Mesenchymal stem cell (in vitro differentiated cells and primary cell): Measurements from ENCODE around the gene MAGED4B. TPM values are rescaled to one million over a fixed set of nuclear protein-coding genes. Genes with fewer than 3 reads are reported as not detected.
"Not testable (repeated sequence)": the region's sequence is repeated elsewhere in the genome, so short reads cannot be mapped to it uniquely, and the experiment has no call there.

Source experiments
- DNase-seq: peaks from one replicate; pipeline ENCODE4 v3.0.0-alpha.2; 2013
- H2AFZ ChIP-seq: one replicate; pipeline ENCODE4 v1.6.1; 2013; ENCODE audit warnings: low read depth, mild to moderate bottlenecking, control low read depth, inconsistent platforms, low read length, moderate library complexity
- H2AK5ac ChIP-seq: 2 replicates; pipeline ENCODE4 v1.6.1; 2013; ENCODE audit warnings: low read length, moderate library complexity, mild to moderate bottlenecking, inconsistent platforms; ENCODE audit not compliant: severe bottlenecking
- H2BK120ac ChIP-seq: one replicate; pipeline ENCODE4 v1.6.1; 2013; ENCODE audit warnings: low read depth, mild to moderate bottlenecking, inconsistent platforms, low read length, moderate library complexity
- H2BK12ac ChIP-seq, 2 experiments: one replicate each; pipeline ENCODE4 v1.6.1; 2013; ENCODE audit warnings: inconsistent platforms in 2 of 2, low read length in 2 of 2, mild to moderate bottlenecking in 2 of 2, moderate library complexity in 2 of 2, control low read depth in 1 of 2
- H2BK15ac ChIP-seq: one replicate; pipeline ENCODE4 v1.6.1; 2013; ENCODE audit warnings: mild to moderate bottlenecking, low read depth, inconsistent platforms; ENCODE audit not compliant: poor library complexity, severe bottlenecking
- H2BK5ac ChIP-seq: 2 replicates; pipeline ENCODE4 v1.6.1; 2013; ENCODE audit warnings: low read depth, mild to moderate bottlenecking, low read length, control low read depth, inconsistent platforms; ENCODE audit not compliant: poor library complexity, severe bottlenecking
- H3K14ac ChIP-seq, 2 experiments: one replicate each; pipeline ENCODE4 v1.6.1; 2013; ENCODE audit warnings: inconsistent platforms in 2 of 2, low read length in 2 of 2, control low read depth in 1 of 2, mild to moderate bottlenecking in 1 of 2, moderate library complexity in 1 of 2
- H3K18ac ChIP-seq, 2 experiments: one replicate each; pipeline ENCODE4 v1.6.1; 2013; ENCODE audit warnings: inconsistent platforms in 2 of 2, low read length in 2 of 2, control low read depth in 1 of 2, low read depth in 1 of 2, mild to moderate bottlenecking in 1 of 2
- H3K23ac ChIP-seq, 2 experiments: one replicate each; pipeline ENCODE4 v1.6.1; 2013; ENCODE audit warnings: inconsistent platforms in 2 of 2, low read length in 2 of 2, mild to moderate bottlenecking in 2 of 2, moderate library complexity in 2 of 2, control low read depth in 1 of 2
- H3K27ac ChIP-seq: 2 replicates; pipeline ENCODE4 v1.5.1; 2013; ENCODE audit warnings: mild to moderate bottlenecking, moderate library complexity, low read length, control low read depth, inconsistent platforms; ENCODE audit not compliant: poor library complexity, severe bottlenecking
- H3K27me3 ChIP-seq, 2 experiments: 2 replicates each; pipeline versions ENCODE4 v1.6.1 to v1.7.0; 2013; ENCODE audit warnings: low read length in 2 of 2, mild to moderate bottlenecking in 2 of 2, moderate library complexity in 2 of 2, control low read depth in 1 of 2, inconsistent platforms in 1 of 2; ENCODE audit not compliant: control insufficient read depth in 1 of 2, insufficient read depth in 1 of 2
- H3K36me3 ChIP-seq, 2 experiments: 2 replicates each; pipeline versions ENCODE4 v1.6.1 to v1.7.0; 2013; ENCODE audit warnings: low read length in 2 of 2, control low read depth in 1 of 2, inconsistent platforms in 1 of 2, low read depth in 1 of 2, mild to moderate bottlenecking in 1 of 2; ENCODE audit not compliant: insufficient read depth in 2 of 2, control insufficient read depth in 1 of 2
- H3K4ac ChIP-seq, 2 experiments: one replicate each; pipeline ENCODE4 v1.6.1; 2013; ENCODE audit warnings: inconsistent platforms in 2 of 2, low read length in 2 of 2, mild to moderate bottlenecking in 2 of 2, moderate library complexity in 2 of 2, control low read depth in 1 of 2, low read depth in 1 of 2
- H3K4me1 ChIP-seq: 2 replicates; pipeline ENCODE4 v1.6.1; 2013; ENCODE audit warnings: low read depth, low read length, control low read depth; ENCODE audit not compliant: control insufficient read depth, insufficient read depth
- H3K4me2 ChIP-seq: 2 replicates; pipeline ENCODE4 v1.6.1; 2013; ENCODE audit warnings: low read length, mild to moderate bottlenecking, inconsistent platforms; ENCODE audit not compliant: poor library complexity, severe bottlenecking
- H3K4me3 ChIP-seq, 2 experiments: 2 replicates each; pipeline versions ENCODE4 v1.5.1 to v1.7.0; 2013; ENCODE audit warnings: low read length in 2 of 2, mild to moderate bottlenecking in 2 of 2, control low read depth in 1 of 2, low read depth in 1 of 2; ENCODE audit not compliant: insufficient read depth in 1 of 2
- H3K79me1 ChIP-seq: replicated peaks from 2 replicates; pipeline ENCODE4 v1.6.1; 2013; ENCODE audit warnings: mild to moderate bottlenecking, control low read depth, low read length, inconsistent platforms; ENCODE audit not compliant: poor library complexity, severe bottlenecking
- H3K9ac ChIP-seq: 2 replicates; pipeline ENCODE4 v1.7.0; 2013; ENCODE audit warnings: mild to moderate bottlenecking, low read length, moderate library complexity
- H3K9me3 ChIP-seq: 2 replicates; pipeline ENCODE4 v1.7.0; 2013; ENCODE audit warnings: mild to moderate bottlenecking, low read length; ENCODE audit not compliant: control insufficient read depth
- H4K8ac ChIP-seq: one replicate; pipeline ENCODE4 v1.6.1; 2013; ENCODE audit warnings: inconsistent platforms, mild to moderate bottlenecking, low read length, moderate library complexity
- H4K91ac ChIP-seq: one replicate; pipeline ENCODE4 v1.6.1; 2013; ENCODE audit warnings: mild to moderate bottlenecking, low read length, inconsistent platforms
- WGBS: methylation state at CpG from one replicate; pipeline ENCODE4 v1.1.7; 2013; ENCODE audit warnings: mixed read lengths; 5-methylcytosine and 5-hydroxymethylcytosine counted together
- polyA plus RNA-seq, 2 experiments: library from polyadenylated mRNA; stranded (reverse); fragments of 200-250 nt; gene quantifications; one replicate each; pipeline ENCODE4 v1.2.3, GENCODE V29; 2013

The MAGED4B gene
- polyA plus RNA-seq (2013, experiment 1 of 2), result 107 TPM
- polyA plus RNA-seq (2013, experiment 2 of 2), result 109 TPM

- not testable (repeated sequence) for H3K9ac ChIP-seq, H3K4ac ChIP-seq, H4K91ac ChIP-seq, H2BK15ac ChIP-seq, H3K23ac ChIP-seq, H2AK5ac ChIP-seq, H2BK12ac ChIP-seq, H3K4me2 ChIP-seq, H3K36me3 ChIP-seq, H3K9me3 ChIP-seq, H3K4me1 ChIP-seq, H3K27me3 ChIP-seq, H3K4me3 ChIP-seq, H4K8ac ChIP-seq, H3K27ac ChIP-seq, H2BK5ac ChIP-seq, H2BK120ac ChIP-seq, H3K79me1 ChIP-seq, H2AFZ ChIP-seq, H3K14ac ChIP-seq, DNase-seq, H3K18ac ChIP-seq
- no CpG with 5 or more reads among the region's 56 CpGs for WGBS
Observed at GRCh38 chrX:52068666-52069640, at the start of gene MAGED4B. Gene MAGED4B (minus strand): TSS chrX:52069183. CDS start chrX:52068172, 1,011 bp downstream.

- H3K27me3 ChIP-seq, result peaks cover 0 to 9% of the 10 kb centered on the region in 2 experiments
- H2BK5ac ChIP-seq, result no peak overlapping the region
- H2BK15ac ChIP-seq, result no peak overlapping the region
- H3K79me1 ChIP-seq, result no peaks in the 10 kb centered on the region
- H3K18ac ChIP-seq, result no peak overlapping the region
- no peak overlapping the region for H2BK12ac ChIP-seq
- no peak overlapping the region for H3K4me3 ChIP-seq
- H3K4me2 ChIP-seq, result no peak overlapping the region
- H3K4ac ChIP-seq, result no peak overlapping the region
- H2AFZ ChIP-seq, result no peak overlapping the region
- H4K91ac ChIP-seq, result no peak overlapping the region
- H3K14ac ChIP-seq, result no peak overlapping the region
- no peaks in the 10 kb centered on the region for H3K36me3 ChIP-seq
- H3K27ac ChIP-seq, result no peak overlapping the region
- H3K4me1 ChIP-seq, result no peaks in the 10 kb centered on the region
- no peak for DNase-seq
- no peaks in the 10 kb centered on the region for H3K9me3 ChIP-seq
- no CpG with 5 or more reads among the region's 3 CpGs for WGBS
- no peak overlapping the region for H3K9ac ChIP-seq
- H2BK120ac ChIP-seq, result no peak overlapping the region
- no peak overlapping the region for H3K23ac ChIP-seq
- H4K8ac ChIP-seq, result no peak overlapping the region
- no peak overlapping the region for H2AK5ac ChIP-seq
Observed at GRCh38 chrX:52118262-52118661, 49.3 kb upstream of the MAGED4B start.

GRCh38 chrX:52082578-52082977, 13.6 kb upstream of the MAGED4B start:
- no peak overlapping the region for H3K27ac ChIP-seq
- peak; percentile 31 for DNase-seq
- H4K91ac ChIP-seq, result no peak overlapping the region
- H2BK12ac ChIP-seq, result no peak overlapping the region
- WGBS, result 70% methylated on average over 3 of the region's 4 CpGs
- H2BK5ac ChIP-seq, result no peak overlapping the region
- H3K18ac ChIP-seq, result no peak overlapping the region
- no peak overlapping the region for H3K14ac ChIP-seq
- H2BK15ac ChIP-seq, result no peak overlapping the region
- no peaks in the 10 kb centered on the region for H3K79me1 ChIP-seq
- no peak overlapping the region for H3K9ac ChIP-seq
- no peak overlapping the region for H3K23ac ChIP-seq
- H2AFZ ChIP-seq, result no peak overlapping the region
- H2AK5ac ChIP-seq, result no peak overlapping the region
- peaks cover 0 to 5% of the 10 kb centered on the region in 2 experiments for H3K27me3 ChIP-seq
- H3K4me3 ChIP-seq, result no peak overlapping the region
- no peak overlapping the region for H3K4ac ChIP-seq
- no peaks in the 10 kb centered on the region for H3K4me1 ChIP-seq
- H3K36me3 ChIP-seq, result no peaks in the 10 kb centered on the region
- H3K9me3 ChIP-seq, result peaks cover 20% of the 10 kb centered on the region
- no peak overlapping the region for H3K4me2 ChIP-seq
- no peak overlapping the region for H2BK120ac ChIP-seq
- no peak overlapping the region for H4K8ac ChIP-seq

- no peak for DNase-seq
- no peaks in the 10 kb centered on the region for H3K79me1 ChIP-seq
- H3K23ac ChIP-seq, result no peak overlapping the region
- H3K14ac ChIP-seq, result no peak overlapping the region
- no peak overlapping the region for H3K9ac ChIP-seq
- H3K4me1 ChIP-seq, result no peaks in the 10 kb centered on the region
- H3K18ac ChIP-seq, result no peak overlapping the region
- no peak overlapping the region for H3K27ac ChIP-seq
- H2BK12ac ChIP-seq, result no peak overlapping the region
- no peak overlapping the region for H2AFZ ChIP-seq
- H3K4me2 ChIP-seq, result no peak overlapping the region
- no peaks in the 10 kb centered on the region for H3K36me3 ChIP-seq
- WGBS, result 100% methylated on average over 1 of the region's 1 CpG
- H2BK15ac ChIP-seq, result no peak overlapping the region
- peaks cover 8% of the 10 kb centered on the region for H3K9me3 ChIP-seq
- H2AK5ac ChIP-seq, result no peak overlapping the region
- H3K4ac ChIP-seq, result no peak overlapping the region
- peaks cover 0 to 7% of the 10 kb centered on the region in 2 experiments for H3K27me3 ChIP-seq
- H3K4me3 ChIP-seq, result no peak overlapping the region
- H2BK120ac ChIP-seq, result no peak overlapping the region
- no peak overlapping the region for H4K8ac ChIP-seq
- H4K91ac ChIP-seq, result no peak overlapping the region
- no peak overlapping the region for H2BK5ac ChIP-seq
Observed at GRCh38 chrX:52078131-52078530, 9.1 kb upstream of the MAGED4B start.
